ENCODE results near the gene ATP6V0A4.

Gene ATP6V0A4

DNA sequence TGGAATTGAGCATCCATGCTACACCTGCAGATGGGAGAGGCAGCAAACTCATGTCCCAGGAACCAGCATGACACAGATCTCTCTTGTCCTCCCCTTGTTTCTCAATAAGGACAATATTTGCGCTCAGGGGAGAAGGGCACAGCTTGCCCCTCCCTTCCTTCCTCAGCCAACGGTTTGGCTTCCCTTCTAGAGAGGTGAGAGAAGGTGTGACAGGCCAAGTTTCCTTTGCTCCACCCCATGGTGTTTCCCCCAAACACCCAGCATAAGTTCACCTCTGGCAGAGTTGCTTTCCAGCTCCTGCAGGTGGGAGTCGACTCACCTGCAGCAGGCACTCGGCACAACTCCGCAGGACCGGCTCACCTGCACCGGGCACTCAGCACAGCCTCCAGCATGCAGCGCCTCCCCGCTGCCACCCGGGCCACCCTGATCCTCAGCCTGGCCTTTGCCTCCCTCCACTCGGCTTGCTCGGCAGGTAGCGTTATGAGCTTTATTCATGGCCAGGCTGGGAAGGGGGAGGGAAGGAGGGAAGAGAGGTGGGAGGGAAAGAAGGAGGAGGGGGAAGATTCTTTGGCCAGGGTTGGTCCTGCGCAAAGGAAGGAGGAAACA, at the start of gene ATP6V0A4, which contains the start of gene TMEM213:
Gene ATP6V0A4 (minus strand): TSS at position 482 of the 606 bp plus-strand sequence. CDS start 26,949 bp downstream, outside the sequence.
Gene TMEM213 (plus strand): TSS at position 280 of the 606 bp plus-strand sequence. CDS start 111 bp downstream, at position 391.
- Histone ChIP-seq H3K9me3 (ENCODE audit: control insufficient read depth, insufficient read depth, low read length) (no peaks in the 10 kb centered on the region), H3K4me1 (ENCODE audit: control insufficient read depth, insufficient read depth, low read length) (peaks cover 21% of the 10 kb centered on the region), H3K27ac (ENCODE audit: low read depth, low read length) (peak within 1 kb of the TSS; percentile 8), H3K4me3 (ENCODE audit: low read depth, low read length) (peak within 1 kb of the TSS; percentile 3; the same call in 1 of the 2 replicates), H3K27me3 (ENCODE audit: control insufficient read depth, insufficient read depth, low read length) (peaks cover 8% of the 10 kb centered on the region; the same call in 1 of the 2 replicates), H3K9ac (ENCODE audit: low read depth, low read length) (no peak within 1 kb of the TSS), H3K36me3 (ENCODE audit: control insufficient read depth, insufficient read depth, low read length) (no peaks in the 10 kb centered on the region)

DNA sequence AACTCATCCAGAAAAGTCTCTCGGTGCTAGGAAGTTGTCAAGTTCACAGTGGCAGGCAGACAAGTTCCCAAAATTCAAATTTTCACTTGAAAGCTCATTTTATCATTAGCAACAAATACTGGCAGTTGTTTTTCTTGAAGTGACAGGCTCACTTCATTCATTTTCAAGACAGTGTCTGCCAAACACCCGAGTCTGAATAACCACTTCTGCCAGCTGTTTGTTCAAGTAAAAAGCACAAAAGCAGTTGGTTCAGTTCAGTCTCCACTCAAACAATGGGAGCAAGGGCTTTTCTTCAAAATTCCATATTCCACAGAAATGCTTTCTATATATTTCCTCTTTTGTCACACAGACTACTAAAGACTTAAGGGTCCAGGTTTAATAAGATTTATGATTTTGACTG, 47.7 kb upstream of the ATP6V0A4 start:
- Histone ChIP-seq H3K36me3 (ENCODE audit: control insufficient read depth, insufficient read depth, low read length) (peaks cover 19% of the 10 kb centered on the region), H3K27ac (ENCODE audit: low read depth, low read length) (no peak overlapping the region)

DNA sequence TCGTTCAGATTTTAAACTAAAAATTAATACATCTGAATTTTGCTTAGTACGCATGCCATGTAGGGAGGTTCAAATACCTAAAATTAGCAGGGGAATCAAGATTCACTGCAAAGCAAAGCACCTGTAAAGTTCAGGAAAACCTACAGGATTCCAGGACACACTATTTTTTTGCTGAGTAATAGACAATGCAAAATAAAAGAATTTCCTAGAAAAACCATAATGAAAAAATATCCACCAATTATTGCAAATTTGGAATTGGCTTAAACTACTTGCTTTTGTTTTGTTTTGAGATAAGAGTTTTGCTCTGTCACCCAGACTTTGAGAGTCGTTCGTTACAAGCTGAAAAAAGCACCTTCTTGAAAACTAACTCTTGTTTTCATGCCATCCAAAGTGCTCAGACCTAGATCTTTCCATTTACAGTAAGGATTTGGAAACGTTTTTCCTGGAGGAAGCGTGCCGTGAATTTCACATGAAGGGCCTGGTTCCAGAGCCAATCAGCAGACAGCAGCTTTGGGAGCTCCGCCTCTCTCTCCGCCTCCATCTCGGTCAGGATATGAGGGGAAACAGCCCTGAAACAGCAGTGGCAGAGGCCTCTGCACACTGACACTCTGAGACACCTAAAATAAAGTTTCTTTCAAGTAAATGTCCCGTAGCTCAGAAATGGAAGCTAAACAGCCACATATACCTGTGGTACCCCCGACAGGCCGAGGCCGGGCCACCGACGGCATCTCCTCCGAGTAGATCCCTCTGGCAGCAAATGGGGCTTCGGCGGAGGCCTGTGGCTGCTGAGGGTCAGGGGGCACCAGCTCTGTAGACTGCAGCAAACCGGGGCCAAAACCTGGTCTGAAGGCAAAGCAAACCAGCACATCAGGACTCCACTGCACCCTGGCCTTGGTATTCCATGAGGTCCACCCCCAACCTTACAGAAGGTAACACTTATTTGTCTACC, 45.9 kb upstream of the ATP6V0A4 start:
- no peaks in the 10 kb centered on the region for H3K9me3 ChIP-seq (ENCODE audit: control insufficient read depth, insufficient read depth, low read length)
- peaks cover 10% of the 10 kb centered on the region; the same call in 1 of the 2 replicates for H3K4me1 ChIP-seq (ENCODE audit: control insufficient read depth, insufficient read depth, low read length)
- no peaks in the 10 kb centered on the region for H3K27me3 ChIP-seq (ENCODE audit: control insufficient read depth, insufficient read depth, low read length)
- 0 out of 2 replicates have a peak, but pooled peaks cover 7% of the 10 kb centered on the region for H3K36me3 ChIP-seq (ENCODE audit: control insufficient read depth, insufficient read depth, low read length)
- H3K9ac ChIP-seq (ENCODE audit: low read depth, low read length), result no peak overlapping the region
- no peak overlapping the region for H3K4me3 ChIP-seq (ENCODE audit: low read depth, low read length)
- H3K27ac ChIP-seq (ENCODE audit: low read depth, low read length), result no peak overlapping the region

More for the DNA sequence above, 47.7 kb upstream of the ATP6V0A4 start:
- Histone ChIP-seq H3K27me3 (ENCODE audit: control insufficient read depth, insufficient read depth, low read length) (no peaks in the 10 kb centered on the region), H3K4me1 (ENCODE audit: control insufficient read depth, insufficient read depth, low read length) (peaks cover 10% of the 10 kb centered on the region; the same call in 1 of the 2 replicates), H3K9me3 (ENCODE audit: control insufficient read depth, insufficient read depth, low read length) (no peaks in the 10 kb centered on the region), H3K4me3 (ENCODE audit: low read depth, low read length) (no peak overlapping the region), H3K9ac (ENCODE audit: low read depth, low read length) (no peak overlapping the region)

DNA sequence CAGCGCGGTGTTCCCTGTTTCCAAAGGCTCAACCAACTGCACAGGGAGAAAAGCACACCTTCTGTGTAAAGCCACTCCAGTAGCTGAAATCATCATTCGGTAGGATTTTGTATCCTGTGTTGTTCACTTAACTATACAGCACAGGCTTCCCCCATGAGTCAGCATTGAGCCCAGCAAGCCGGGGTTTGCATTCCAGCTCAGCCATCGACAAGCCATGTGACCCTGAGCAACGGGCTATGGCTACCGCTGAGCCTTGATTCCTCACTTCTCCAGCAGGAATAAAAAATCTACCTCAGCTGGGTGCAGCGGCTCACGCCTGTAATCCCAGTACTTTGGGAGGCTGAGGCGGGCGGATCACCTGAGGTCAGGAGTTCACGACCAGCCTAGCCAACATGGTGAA, 44.1 kb upstream of the ATP6V0A4 start:
- Histone ChIP-seq H3K9ac (ENCODE audit: low read depth, low read length) (0 out of 2 replicates have a peak overlapping the region, but pooled peaks have one; percentile 26), H3K36me3 (ENCODE audit: control insufficient read depth, insufficient read depth, low read length) (peaks cover 20% of the 10 kb centered on the region), H3K27me3 (ENCODE audit: control insufficient read depth, insufficient read depth, low read length) (no peaks in the 10 kb centered on the region), H3K9me3 (ENCODE audit: control insufficient read depth, insufficient read depth, low read length) (no peaks in the 10 kb centered on the region), H3K27ac (ENCODE audit: low read depth, low read length) (peak overlapping the region; percentile 36), H3K4me1 (ENCODE audit: control insufficient read depth, insufficient read depth, low read length) (0 out of 2 replicates have a peak, but pooled peaks cover 5% of the 10 kb centered on the region), H3K4me3 (ENCODE audit: low read depth, low read length) (no peak overlapping the region)

DNA sequence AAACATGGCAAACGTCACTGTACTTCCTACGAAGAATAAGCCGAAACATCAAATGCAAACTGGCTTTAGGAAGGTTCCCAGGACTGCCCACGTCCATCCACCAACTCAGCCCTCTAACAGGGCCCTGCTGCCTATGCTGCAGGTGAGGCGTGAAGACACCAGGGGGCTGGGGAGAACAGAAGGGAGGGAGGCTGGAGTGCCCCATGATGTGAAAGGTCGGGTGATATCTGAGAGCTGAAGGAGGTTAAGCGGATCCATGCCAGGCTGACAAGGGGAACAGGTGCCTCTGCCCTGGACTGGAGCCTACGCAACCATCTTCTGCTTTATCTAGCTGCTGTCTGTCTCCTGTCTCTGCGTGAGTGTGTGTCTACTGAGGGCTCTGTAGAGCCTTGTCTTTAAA, 40.2 kb upstream of the ATP6V0A4 start:
- Histone ChIP-seq H3K9ac (ENCODE audit: low read depth, low read length) (no peak overlapping the region), H3K4me1 (ENCODE audit: control insufficient read depth, insufficient read depth, low read length) (0 out of 2 replicates have a peak, but pooled peaks cover 5% of the 10 kb centered on the region), H3K9me3 (ENCODE audit: control insufficient read depth, insufficient read depth, low read length) (no peaks in the 10 kb centered on the region), H3K36me3 (ENCODE audit: control insufficient read depth, insufficient read depth, low read length) (peaks cover 31% of the 10 kb centered on the region), H3K4me3 (ENCODE audit: low read depth, low read length) (no peak overlapping the region), H3K27me3 (ENCODE audit: control insufficient read depth, insufficient read depth, low read length) (no peaks in the 10 kb centered on the region), H3K27ac (ENCODE audit: low read depth, low read length) (no peak overlapping the region)

DNA sequence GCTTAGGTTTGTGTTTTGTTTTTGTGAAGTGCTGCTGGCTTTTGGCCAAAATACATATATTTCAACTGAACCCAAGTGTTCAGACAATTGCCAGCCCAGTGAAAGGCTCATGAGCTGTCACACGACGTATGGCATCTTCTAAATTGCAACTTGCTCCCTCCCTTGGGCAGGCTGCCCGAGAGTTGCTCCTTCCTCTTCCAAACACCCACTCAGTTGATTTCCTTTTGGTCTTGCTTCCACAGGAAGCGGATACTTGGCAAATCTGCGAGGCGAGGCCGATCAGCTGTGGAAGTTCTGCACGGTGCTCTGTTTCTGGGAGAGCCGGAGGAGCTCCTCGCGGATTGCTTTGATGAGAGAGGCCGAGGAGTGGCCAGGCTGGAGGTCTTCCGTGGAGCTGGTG, 39.6 kb upstream of the ATP6V0A4 start:
- no peaks in the 10 kb centered on the region for H3K27me3 ChIP-seq (ENCODE audit: control insufficient read depth, insufficient read depth, low read length)
- H3K9ac ChIP-seq (ENCODE audit: low read depth, low read length), result no peak overlapping the region
- 0 out of 2 replicates have a peak, but pooled peaks cover 5% of the 10 kb centered on the region for H3K4me1 ChIP-seq (ENCODE audit: control insufficient read depth, insufficient read depth, low read length)
- H3K36me3 ChIP-seq (ENCODE audit: control insufficient read depth, insufficient read depth, low read length), result peaks cover 31% of the 10 kb centered on the region
- H3K27ac ChIP-seq (ENCODE audit: low read depth, low read length), result no peak overlapping the region
- no peak overlapping the region for H3K4me3 ChIP-seq (ENCODE audit: low read depth, low read length)
- no peaks in the 10 kb centered on the region for H3K9me3 ChIP-seq (ENCODE audit: control insufficient read depth, insufficient read depth, low read length)

DNA sequence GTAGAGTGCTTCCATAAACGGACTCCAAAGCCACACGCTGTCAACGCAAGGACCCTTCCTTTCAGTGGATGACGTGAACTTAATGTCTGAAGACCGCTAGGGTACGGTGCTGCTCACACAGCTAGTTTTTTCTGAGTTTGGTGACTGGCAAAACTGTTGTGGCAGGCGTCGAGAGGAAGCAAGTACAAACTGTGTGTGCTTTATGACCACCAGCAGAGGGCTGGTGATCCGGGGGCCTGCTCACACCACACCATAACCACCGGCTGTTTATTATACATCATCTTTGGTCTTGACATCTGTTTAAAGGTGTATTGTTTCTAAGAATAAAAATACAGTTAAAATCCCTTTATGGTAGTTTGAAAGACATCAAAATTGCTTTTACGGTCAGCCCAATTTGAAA, 37.1 kb upstream of the ATP6V0A4 start:
- Histone ChIP-seq H3K4me1 (ENCODE audit: control insufficient read depth, insufficient read depth, low read length) (no peaks in the 10 kb centered on the region), H3K9ac (ENCODE audit: low read depth, low read length) (no peak overlapping the region), H3K27me3 (ENCODE audit: control insufficient read depth, insufficient read depth, low read length) (no peaks in the 10 kb centered on the region), H3K27ac (ENCODE audit: low read depth, low read length) (no peak overlapping the region), H3K9me3 (ENCODE audit: control insufficient read depth, insufficient read depth, low read length) (no peaks in the 10 kb centered on the region), H3K36me3 (ENCODE audit: control insufficient read depth, insufficient read depth, low read length) (peaks cover 27% of the 10 kb centered on the region), H3K4me3 (ENCODE audit: low read depth, low read length) (no peak overlapping the region)

DNA sequence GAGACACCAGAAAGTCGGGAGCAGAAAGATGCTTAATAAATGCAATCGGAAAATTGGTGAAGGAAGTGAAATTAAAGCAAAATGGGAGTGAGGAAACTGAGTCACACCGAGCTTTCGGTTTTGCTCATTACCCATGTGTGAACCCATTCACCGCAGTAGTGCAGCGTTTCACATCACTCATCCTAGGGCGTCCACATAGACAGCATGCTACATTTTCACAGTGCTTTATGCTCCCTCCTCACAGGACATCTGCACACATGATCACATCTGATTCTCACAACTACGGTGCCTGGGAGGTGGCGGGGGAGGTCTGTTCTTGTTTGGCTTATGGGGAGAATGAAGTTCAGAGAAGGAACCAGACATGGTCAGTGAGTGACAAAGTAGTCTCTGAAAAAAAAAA, 36.6 kb upstream of the ATP6V0A4 start:
- Histone ChIP-seq H3K9ac (ENCODE audit: low read depth, low read length) (no peak overlapping the region), H3K27ac (ENCODE audit: low read depth, low read length) (no peak overlapping the region), H3K4me1 (ENCODE audit: control insufficient read depth, insufficient read depth, low read length) (no peaks in the 10 kb centered on the region), H3K27me3 (ENCODE audit: control insufficient read depth, insufficient read depth, low read length) (no peaks in the 10 kb centered on the region), H3K36me3 (ENCODE audit: control insufficient read depth, insufficient read depth, low read length) (peaks cover 27% of the 10 kb centered on the region), H3K4me3 (ENCODE audit: low read depth, low read length) (no peak overlapping the region), H3K9me3 (ENCODE audit: control insufficient read depth, insufficient read depth, low read length) (no peaks in the 10 kb centered on the region)

DNA sequence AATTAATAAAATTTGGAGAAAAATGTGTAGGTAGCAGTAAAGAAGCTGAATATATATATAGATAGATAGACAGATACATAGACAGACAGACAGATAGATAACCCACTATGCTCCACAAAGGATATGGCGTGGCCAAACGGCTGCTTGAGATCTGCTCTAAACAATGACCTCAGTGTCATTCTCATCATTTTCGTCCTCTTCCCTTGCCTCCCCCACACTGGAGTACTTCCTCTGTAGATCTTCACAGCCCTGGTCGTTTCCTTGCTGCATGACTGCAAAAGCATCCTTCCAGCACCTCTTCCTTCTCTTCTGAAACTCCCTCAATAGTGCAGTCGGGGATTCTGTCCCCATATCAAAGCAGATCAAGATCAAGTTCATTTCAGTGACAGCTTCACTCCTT, 35.6 kb upstream of the ATP6V0A4 start:
- no peaks in the 10 kb centered on the region for H3K4me1 ChIP-seq (ENCODE audit: control insufficient read depth, insufficient read depth, low read length)
- H3K27me3 ChIP-seq (ENCODE audit: control insufficient read depth, insufficient read depth, low read length), result no peaks in the 10 kb centered on the region
- H3K36me3 ChIP-seq (ENCODE audit: control insufficient read depth, insufficient read depth, low read length), result peaks cover 27% of the 10 kb centered on the region
- no peaks in the 10 kb centered on the region for H3K9me3 ChIP-seq (ENCODE audit: control insufficient read depth, insufficient read depth, low read length)
- H3K4me3 ChIP-seq (ENCODE audit: low read depth, low read length), result no peak overlapping the region
- no peak overlapping the region for H3K27ac ChIP-seq (ENCODE audit: low read depth, low read length)
- H3K9ac ChIP-seq (ENCODE audit: low read depth, low read length), result no peak overlapping the region

DNA sequence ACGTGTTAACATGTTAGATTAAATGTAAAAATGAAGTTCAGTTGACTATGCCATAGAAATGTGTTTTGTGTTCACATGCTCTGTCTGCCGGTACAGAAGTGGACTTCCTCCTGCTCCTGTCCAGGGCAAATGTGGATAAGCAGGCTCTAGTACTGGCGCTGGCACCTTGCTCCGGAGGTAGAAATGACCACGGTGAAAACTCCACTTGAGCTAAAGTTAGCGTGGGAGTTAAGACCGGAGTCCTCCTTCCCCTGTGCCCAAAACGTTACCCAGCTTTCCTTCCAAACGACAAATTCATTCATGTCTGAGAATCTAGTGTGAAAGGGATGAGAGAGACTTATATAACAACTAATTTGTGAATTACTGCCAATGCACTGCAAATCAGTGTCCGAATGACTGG, 35.0 kb upstream of the ATP6V0A4 start:
- Histone ChIP-seq H3K4me1 (ENCODE audit: control insufficient read depth, insufficient read depth, low read length) (no peaks in the 10 kb centered on the region), H3K9me3 (ENCODE audit: control insufficient read depth, insufficient read depth, low read length) (no peaks in the 10 kb centered on the region), H3K4me3 (ENCODE audit: low read depth, low read length) (no peak overlapping the region), H3K9ac (ENCODE audit: low read depth, low read length) (no peak overlapping the region), H3K27ac (ENCODE audit: low read depth, low read length) (no peak overlapping the region), H3K27me3 (ENCODE audit: control insufficient read depth, insufficient read depth, low read length) (no peaks in the 10 kb centered on the region), H3K36me3 (ENCODE audit: control insufficient read depth, insufficient read depth, low read length) (peaks cover 22% of the 10 kb centered on the region)

DNA sequence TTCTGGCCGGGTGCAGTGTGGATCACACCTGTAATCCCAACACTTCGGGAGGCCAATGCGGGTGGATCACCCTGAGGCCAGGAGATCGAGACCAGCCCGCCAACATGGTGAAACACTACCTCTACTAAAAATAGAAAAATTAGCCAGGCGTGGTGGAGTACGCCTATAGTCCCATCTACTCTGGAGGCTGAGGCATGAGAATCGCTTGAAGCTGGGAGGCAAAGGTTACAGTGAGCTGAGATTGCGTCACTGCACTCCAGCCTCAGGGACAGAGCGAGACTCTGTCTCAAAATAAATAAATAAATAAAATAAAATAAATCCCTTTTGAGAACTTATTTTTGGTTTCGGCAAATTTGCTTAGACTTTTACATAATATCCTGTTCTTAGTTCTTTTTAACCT, 31.3 kb upstream of the ATP6V0A4 start:
- Histone ChIP-seq H3K27me3 (ENCODE audit: control insufficient read depth, insufficient read depth, low read length) (no peaks in the 10 kb centered on the region), H3K9me3 (ENCODE audit: control insufficient read depth, insufficient read depth, low read length) (no peaks in the 10 kb centered on the region), H3K4me1 (ENCODE audit: control insufficient read depth, insufficient read depth, low read length) (no peaks in the 10 kb centered on the region), H3K4me3 (ENCODE audit: low read depth, low read length) (no peak overlapping the region), H3K36me3 (ENCODE audit: control insufficient read depth, insufficient read depth, low read length) (no peaks in the 10 kb centered on the region), H3K27ac (ENCODE audit: low read depth, low read length) (no peak overlapping the region), H3K9ac (ENCODE audit: low read depth, low read length) (no peak overlapping the region)
